Astrocyte (in vitro differentiated cells and primary cell): ENCODE data around the gene DGKH.

ENCODE experiments used
- EZH2 ChIP-seq: IDR thresholded peaks from 2 replicates; pipeline ENCODE4 v1.6.1; 2012; ENCODE audit warnings: mild to moderate bottlenecking, low read length, inconsistent platforms; ENCODE audit not compliant: insufficient read depth
- TF ChIP-seq, protein P1 (sequence below): IDR thresholded peaks from 2 replicates; pipeline ENCODE4 v1.5.1; 2011; ENCODE audit warnings: low read depth, mild to moderate bottlenecking, inconsistent platforms, low read length, moderate library complexity; ENCODE audit not compliant: insufficient read depth

GRCh38 chr13:42063105-42063504, 14.7 kb downstream of the DGKH start:
- TF ChIP-seq, protein P1, sequence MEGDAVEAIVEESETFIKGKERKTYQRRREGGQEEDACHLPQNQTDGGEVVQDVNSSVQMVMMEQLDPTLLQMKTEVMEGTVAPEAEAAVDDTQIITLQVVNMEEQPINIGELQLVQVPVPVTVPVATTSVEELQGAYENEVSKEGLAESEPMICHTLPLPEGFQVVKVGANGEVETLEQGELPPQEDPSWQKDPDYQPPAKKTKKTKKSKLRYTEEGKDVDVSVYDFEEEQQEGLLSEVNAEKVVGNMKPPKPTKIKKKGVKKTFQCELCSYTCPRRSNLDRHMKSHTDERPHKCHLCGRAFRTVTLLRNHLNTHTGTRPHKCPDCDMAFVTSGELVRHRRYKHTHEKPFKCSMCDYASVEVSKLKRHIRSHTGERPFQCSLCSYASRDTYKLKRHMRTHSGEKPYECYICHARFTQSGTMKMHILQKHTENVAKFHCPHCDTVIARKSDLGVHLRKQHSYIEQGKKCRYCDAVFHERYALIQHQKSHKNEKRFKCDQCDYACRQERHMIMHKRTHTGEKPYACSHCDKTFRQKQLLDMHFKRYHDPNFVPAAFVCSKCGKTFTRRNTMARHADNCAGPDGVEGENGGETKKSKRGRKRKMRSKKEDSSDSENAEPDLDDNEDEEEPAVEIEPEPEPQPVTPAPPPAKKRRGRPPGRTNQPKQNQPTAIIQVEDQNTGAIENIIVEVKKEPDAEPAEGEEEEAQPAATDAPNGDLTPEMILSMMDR = no peak
- TF ChIP-seq EZH2 = no peak
